Right lobe of liver (tissue), 6 donors: ENCODE measurements around the gene NTM. TPM values are rescaled to one million over a fixed set of nuclear protein-coding genes. Genes with fewer than 3 reads are reported as not detected.

Experiments used
- ATAC-seq, 4 donors: fragments of 200-7000 bp; cut with Tn5 transposase; one replicate each; pipeline ENCODE4 v1.9.1; 2020; ENCODE audit warnings: mild to moderate bottlenecking in 4 of 4, moderate library complexity in 4 of 4
- DNase-seq, 3 donors: peaks; one replicate each; pipeline ENCODE4 v3.0.0-alpha.2; 2020
- H3K27ac ChIP-seq, 3 donors: fragments of 200-600 bp; one replicate each; pipeline ENCODE4 v1.8.0; 2022
- H3K27me3 ChIP-seq, 2 donors: fragments of 200-600 bp; one replicate each; pipeline ENCODE4 v1.8.0; 2022
- H3K36me3 ChIP-seq, 4 donors: fragments of 200-600 bp; sonication (generic) in 1 of 4; one replicate each; pipeline versions ENCODE4 v1.5.1 to v1.8.0; 2017 to 2022; ENCODE audit warnings: control low read depth in 1 of 4
- H3K4me1 ChIP-seq, 4 donors: fragments of 200-600 bp; sonication (generic) in 1 of 4; one replicate each; pipeline versions ENCODE4 v1.5.1 to v1.8.0; 2017 to 2022; ENCODE audit warnings: control low read depth in 1 of 4
- H3K4me3 ChIP-seq, 3 donors: fragments of 200-600 bp; one replicate each; pipeline ENCODE4 v1.8.0; 2022
- H3K9me3 ChIP-seq, 4 donors: fragments of 200-600 bp; sonication (generic) in 1 of 4; one replicate each; pipeline versions ENCODE4 v1.5.1 to v1.8.0; 2017 to 2022; ENCODE audit warnings: control low read depth in 1 of 4
- POLR2A ChIP-seq: fragments of 450-650 bp; IDR thresholded peaks from one replicate; pipeline ENCODE4 v1.6.1; 2017; ENCODE audit warnings: antibody characterized with exemption, mild to moderate bottlenecking
- WGBS: methylation state at CpG from one replicate; pipeline ENCODE4 v1.1.6; 2018; ENCODE audit warnings: low coverage, low lambda C conversion rate; ENCODE audit not compliant: insufficient coverage; ENCODE audit errors: missing lambda C conversion rate; 5-methylcytosine and 5-hydroxymethylcytosine counted together
- intact Hi-C, 2 donors: fragments of 100-400 bp; cut with DNase I; formaldehyde crosslinking; loops; one replicate each; pipeline versions ENCODE4 v1.11.2 to v1.14.1; 2022
- total RNA-seq, 6 experiments: library from RNA; depleted of rRNA in 2 of 6; stranded (reverse); fragments of >200 nt in 2 of 6; fragmentation: NEBNext Ultra II Directional in 3 of 6; extraction: Animal tissue kit (Norgen Biotek cat#: 25700) in 3 of 6; gene quantifications; one replicate each; pipeline versions ENCODE4 v1.1.0 to v1.2.4, GENCODE V29; 2016 to 2023
- TF ChIP-seq, protein P1 (sequence below), 4 donors: fragments of 200-600 bp in 3 of 4; fragments of 450-650 bp in 1 of 4; IDR thresholded peaks; one replicate each; pipeline versions ENCODE4 v1.5.1 to v1.8.0; 2016 to 2022; ENCODE audit warnings: antibody characterized with exemption in 4 of 4, mild to moderate bottlenecking in 2 of 4
- donor health status: DM: no; HTN: yes; CAD: no.
- donor health status: DM: no; HTN: no; CAD: no.
- donor health status: DM: no; HTN: no; CAD: no.
- donor health status: DM: no; HTN: yes; CAD: no.
- donor health status: DM: no; HTN: yes; CAD: no.

NTM gene
- total RNA-seq, 6 experiments from 2014 or later = 0.35 TPM; not detected in 5

DNA sequence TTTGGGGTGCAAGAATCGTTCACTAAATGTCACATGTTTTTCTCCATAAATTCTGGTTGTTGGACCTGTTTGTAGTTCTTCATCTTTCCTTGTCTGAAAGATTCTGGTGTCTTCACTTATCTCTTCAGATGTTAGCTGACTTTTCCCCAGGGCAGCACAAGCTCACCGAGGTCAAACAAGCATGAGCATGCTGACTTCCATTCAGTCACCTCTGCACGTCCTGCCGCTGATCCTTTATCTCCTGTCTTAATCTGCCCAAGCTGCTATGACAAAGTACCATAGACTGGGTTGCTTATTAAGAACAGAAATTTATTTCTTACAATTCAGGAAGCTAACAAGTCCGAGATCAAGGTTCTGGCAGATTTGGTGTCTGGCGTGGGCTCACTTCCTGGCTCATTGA, 800.6 kb downstream of the NTM start:
- ATAC-seq (no peak), DNase-seq (no peak)
- H3K36me3 ChIP-seq = no peaks in the 10 kb centered on the region
- no peaks in the 10 kb centered on the region for H3K4me1 ChIP-seq
- intact Hi-C loops = no loop called here
- no peak overlapping the region for H3K27ac ChIP-seq
- H3K27me3 ChIP-seq = no peaks in the 10 kb centered on the region
- H3K9me3 ChIP-seq = no peaks in the 10 kb centered on the region
- 58% methylated on average over 4 of the region's 6 CpGs for WGBS
- H3K4me3 ChIP-seq = no peak overlapping the region
- TF ChIP-seq POLR2A = no peak
- TF ChIP-seq, protein P1, sequence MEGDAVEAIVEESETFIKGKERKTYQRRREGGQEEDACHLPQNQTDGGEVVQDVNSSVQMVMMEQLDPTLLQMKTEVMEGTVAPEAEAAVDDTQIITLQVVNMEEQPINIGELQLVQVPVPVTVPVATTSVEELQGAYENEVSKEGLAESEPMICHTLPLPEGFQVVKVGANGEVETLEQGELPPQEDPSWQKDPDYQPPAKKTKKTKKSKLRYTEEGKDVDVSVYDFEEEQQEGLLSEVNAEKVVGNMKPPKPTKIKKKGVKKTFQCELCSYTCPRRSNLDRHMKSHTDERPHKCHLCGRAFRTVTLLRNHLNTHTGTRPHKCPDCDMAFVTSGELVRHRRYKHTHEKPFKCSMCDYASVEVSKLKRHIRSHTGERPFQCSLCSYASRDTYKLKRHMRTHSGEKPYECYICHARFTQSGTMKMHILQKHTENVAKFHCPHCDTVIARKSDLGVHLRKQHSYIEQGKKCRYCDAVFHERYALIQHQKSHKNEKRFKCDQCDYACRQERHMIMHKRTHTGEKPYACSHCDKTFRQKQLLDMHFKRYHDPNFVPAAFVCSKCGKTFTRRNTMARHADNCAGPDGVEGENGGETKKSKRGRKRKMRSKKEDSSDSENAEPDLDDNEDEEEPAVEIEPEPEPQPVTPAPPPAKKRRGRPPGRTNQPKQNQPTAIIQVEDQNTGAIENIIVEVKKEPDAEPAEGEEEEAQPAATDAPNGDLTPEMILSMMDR (IDR thresholded peaks at IDR 0.05) = no peak

DNA sequence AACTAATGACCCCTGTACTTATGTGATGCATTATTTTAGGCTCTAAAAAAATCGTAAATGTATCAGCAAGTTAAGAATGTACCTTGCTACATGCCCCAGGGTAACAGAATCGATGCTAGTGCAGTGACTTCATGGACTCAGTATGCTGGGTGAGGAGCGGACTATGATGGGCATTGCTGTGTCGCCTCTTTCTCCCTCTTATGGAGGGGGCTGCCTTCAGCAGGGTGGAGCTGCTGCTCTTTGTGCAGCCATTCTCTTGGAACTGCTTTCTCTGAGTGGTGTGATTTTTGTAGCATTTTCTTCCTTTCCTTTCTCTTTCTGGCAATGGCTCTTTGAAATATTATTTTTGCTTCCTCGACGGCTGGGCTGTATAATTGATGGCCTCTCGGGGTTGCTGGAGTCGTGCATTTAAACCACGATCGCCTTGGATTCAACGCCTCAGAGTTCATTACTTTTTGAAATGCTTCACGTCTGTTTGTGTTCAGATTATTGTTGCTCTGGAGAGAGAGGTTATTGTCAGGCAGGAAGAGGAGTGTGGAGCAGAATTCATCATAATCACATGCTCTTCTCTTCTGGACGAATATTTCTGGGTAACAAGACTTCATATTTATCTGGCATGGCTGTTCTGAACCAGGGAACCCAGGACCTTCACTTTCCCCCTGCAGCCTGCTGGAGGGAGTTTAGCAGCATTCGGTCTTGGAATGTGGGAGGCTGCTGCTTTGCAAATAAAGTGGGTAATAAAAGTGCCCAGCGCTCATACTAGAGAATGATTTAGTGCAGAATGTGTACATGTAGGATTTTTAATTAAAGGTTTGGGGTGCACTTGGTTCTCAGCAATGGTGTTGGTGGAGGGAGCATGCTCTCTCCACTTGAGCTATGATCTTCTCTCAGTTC, 804.2 kb downstream of the NTM start:
- ATAC-seq = no peak
- TF ChIP-seq, protein P1 (IDR thresholded peaks at IDR 0.05) = no peak
- no peak for TF ChIP-seq POLR2A
- no peaks in the 10 kb centered on the region for H3K4me1 ChIP-seq
- no peak overlapping the region for H3K27ac ChIP-seq
- H3K9me3 ChIP-seq = no peaks in the 10 kb centered on the region
- no peak for DNase-seq
- intact Hi-C loops = no loop called here
- no peak overlapping the region for H3K4me3 ChIP-seq
- WGBS = 48% methylated on average over 15 of the region's 15 CpGs
- no peaks in the 10 kb centered on the region for H3K27me3 ChIP-seq
- H3K36me3 ChIP-seq = no peaks in the 10 kb centered on the region

DNA sequence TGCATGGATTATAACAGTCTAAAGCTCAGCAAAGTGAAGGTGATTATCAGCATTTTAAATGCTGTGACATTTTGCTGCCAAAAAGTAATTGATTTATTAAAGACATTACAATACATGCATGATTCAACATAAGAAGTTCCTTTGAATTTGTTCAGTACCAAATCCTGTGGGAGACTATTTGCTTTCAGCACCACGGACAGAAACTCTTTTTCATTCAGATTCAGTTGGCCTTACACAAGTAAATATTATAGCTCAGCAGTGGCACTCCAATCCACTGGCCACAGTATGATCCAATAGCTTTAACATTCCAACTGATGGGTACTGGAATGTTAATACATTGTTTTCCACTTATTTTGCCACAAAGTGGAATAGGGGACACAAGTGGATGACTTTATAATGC, 806.7 kb downstream of the NTM start:
- H3K27ac ChIP-seq = no peak overlapping the region

DNA sequence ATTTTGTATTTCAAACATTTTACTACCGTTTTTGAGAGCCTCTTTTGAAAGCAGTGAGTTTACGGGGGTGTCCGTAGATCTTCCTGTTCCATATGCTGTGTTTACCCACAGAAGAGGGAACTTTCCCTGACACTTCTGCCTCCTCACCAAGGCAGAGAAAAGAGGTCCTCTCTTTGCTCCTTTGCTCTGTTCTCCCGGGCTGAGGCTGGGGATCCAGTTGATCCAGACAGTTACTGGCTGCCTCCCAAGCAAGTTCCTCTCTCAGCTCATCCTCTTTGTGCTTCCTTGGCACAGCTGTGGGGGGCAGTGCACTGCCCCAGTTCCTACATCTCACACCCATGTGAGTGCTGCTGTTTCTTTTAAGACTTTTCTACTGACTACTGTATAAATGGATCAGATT, 813.7 kb downstream of the NTM start:
- intact Hi-C loops = no loop called here
- TF ChIP-seq, protein P1 (IDR thresholded peaks at IDR 0.05) = no peak
- no peak for TF ChIP-seq POLR2A
- Histone ChIP-seq H3K27me3 (no peaks in the 10 kb centered on the region), H3K4me3 (no peak overlapping the region), H3K36me3 (no peaks in the 10 kb centered on the region), H3K4me1 (no peaks in the 10 kb centered on the region), H3K27ac (no peak overlapping the region), H3K9me3 (no peaks in the 10 kb centered on the region)
- ATAC-seq (no peak), DNase-seq (no peak)
- WGBS = 35% methylated on average over 3 of the region's 4 CpGs

More for the DNA sequence above, 806.7 kb downstream of the NTM start:
- 0% methylated on average over 1 of the region's 1 CpG for WGBS
- ATAC-seq (peak in 2 of 4 donors; percentile 35 to 39), DNase-seq (no peak)
- TF ChIP-seq, protein P1 (IDR thresholded peaks at IDR 0.05) = no peak
- no peak for TF ChIP-seq POLR2A
- H3K27me3 ChIP-seq = no peaks in the 10 kb centered on the region
- no peaks in the 10 kb centered on the region for H3K9me3 ChIP-seq
- no peaks in the 10 kb centered on the region for H3K36me3 ChIP-seq
- no peak overlapping the region for H3K4me3 ChIP-seq
- H3K4me1 ChIP-seq = no peaks in the 10 kb centered on the region
- intact Hi-C loops = no loop called here
